Left renal pelvis (tissue), 4 donors: ENCODE measurements around the gene ARCN1. TPM values are rescaled to one million over a fixed set of nuclear protein-coding genes. Genes with fewer than 3 reads are reported as not detected.
A peak's percentile ranks its signal among the peaks of the same experiment; 100 is the strongest.
"Not testable (repeated sequence)": the region's sequence is repeated elsewhere in the genome, so short reads cannot be mapped to it uniquely, and the experiment has no call there.

Experiments
- DNase-seq, 4 donors: peaks; one replicate each; pipeline ENCODE4 v3.0.0-alpha.2; 2013; ENCODE audit warnings: low read depth in 4 of 4, low spot score in 3 of 4
- polyA plus RNA-seq, 4 donors: library from polyadenylated mRNA; unstranded; fragments of 120-200 nt; gene quantifications; one replicate each; pipeline ENCODE4 v1.2.1, GENCODE V29; 2013; ENCODE audit not compliant: insufficient read length in 4 of 4

ARCN1 gene
- polyA plus RNA-seq, 4 donors: 162 to 216 (median 202) TPM

- DNase-seq: no peak
These were observed 32.4 kb downstream of the ARCN1 start for GRCh38 chr11:118604566-118604965.

- DNase-seq: peak in 1 of 4 donors; percentile 82
These were observed 33.1 kb downstream of the ARCN1 start for GRCh38 chr11:118605116-118605867.

GRCh38 chr11:118606157-118606843 lies 34.1 kb downstream of the ARCN1 start:
- DNase-seq: no peak

- DNase-seq: no peak
These were observed 34.6 kb downstream of the ARCN1 start for GRCh38 chr11:118606844-118607228.

- no peak for DNase-seq
These were observed 35.5 kb downstream of the ARCN1 start, which contains the start of gene PHLDB1 for GRCh38 chr11:118607401-118608359. PHLDB1 (plus strand) TSS chr11:118607615; CDS start chr11:118613837, 6,222 bp downstream.

- no peak for DNase-seq
These were observed 36.4 kb downstream of the ARCN1 start for GRCh38 chr11:118608360-118609227.

GRCh38 chr11:118609380-118610224 lies 37.4 kb downstream of the ARCN1 start:
- DNase-seq: no peak

- DNase-seq: no peak
These were observed 38.1 kb downstream of the ARCN1 start for GRCh38 chr11:118610225-118610772.

- DNase-seq: no peak
These were observed 38.7 kb downstream of the ARCN1 start for GRCh38 chr11:118610773-118611432.

- not testable (repeated sequence) for DNase-seq
These were observed 39.2 kb downstream of the ARCN1 start for GRCh38 chr11:118611433-118611795.

- DNase-seq: no peak
These were observed 40.2 kb downstream of the ARCN1 start for GRCh38 chr11:118612378-118612777.

- no peak for DNase-seq
These were observed 42.3 kb downstream of the ARCN1 start for GRCh38 chr11:118614511-118614910.

- no peak for DNase-seq
These were observed 43.2 kb downstream of the ARCN1 start for GRCh38 chr11:118615282-118615975.

- no peak for DNase-seq
These were observed 43.8 kb downstream of the ARCN1 start for GRCh38 chr11:118615976-118616371.

GRCh38 chr11:118618115-118618990 lies 46.1 kb downstream of the ARCN1 start:
- DNase-seq: no peak

GRCh38 chr11:118618991-118619375 lies 46.8 kb downstream of the ARCN1 start:
- DNase-seq: no peak
